Stomach (tissue), 4 donors: ENCODE data around the gene UGGT2.

ENCODE experiments used
- CTCF ChIP-seq, 7 experiments: fragments of 450-650 bp in 4 of 7; fragments of 200-600 bp in 3 of 7; sonication (generic) in 3 of 7; IDR thresholded peaks; one replicate each; pipeline ENCODE4 v1.5.1; 2016 to 2019; ENCODE audit warnings: antibody characterized with exemption in 7 of 7, control low read depth in 2 of 7, mild to moderate bottlenecking in 1 of 7
- EP300 ChIP-seq: sonication (generic); formaldehyde crosslinking; IDR thresholded peaks from one replicate; pipeline ENCODE4 v1.6.1; 2017; ENCODE audit warnings: antibody characterized with exemption
- POLR2AphosphoS5 ChIP-seq, 3 donors: sonication (generic); formaldehyde crosslinking; IDR thresholded peaks; one replicate each; pipeline ENCODE4 v1.6.1; 2016; ENCODE audit warnings: antibody characterized with exemption in 3 of 3

GRCh38 chr13:95906999-95907398 lies 146.2 kb downstream of the UGGT2 start:
- no peak for TF ChIP-seq CTCF (IDR thresholded peaks at IDR 0.05)
- TF ChIP-seq EP300: no peak
- no peak for TF ChIP-seq POLR2AphosphoS5 (IDR thresholded peaks at IDR 0.05)
